Endothelial cell of umbilical vein (primary cell): ENCODE data around the gene SHC4. TPM values are rescaled to one million over a fixed set of nuclear protein-coding genes. Genes with fewer than 3 reads are reported as not detected.

Experiments
- BruUV-seq: library from RNA; stranded (reverse); fragments of 400-500 nt; replicated peaks from 2 replicates; lab custom pipeline; 2021; lab: Mats Ljungman, UMichigan
- CTCF ChIA-PET: fragments of 300-600, 350-600 bp; sonication (Branson Sonifier 250); formaldehyde crosslinking; loops from one replicate; lab custom pipeline; 2021; ENCODE audit warnings: antibody characterized with exemption, inconsistent platforms; lab: Charles Lee
- POLR2A ChIA-PET: fragments of 300-600, 350-600 bp; sonication (Branson Sonifier 250); formaldehyde crosslinking; loops from one replicate; lab custom pipeline; 2021; ENCODE audit warnings: antibody characterized with exemption, inconsistent platforms; lab: Charles Lee
- DNase-seq: peaks from one replicate; pipeline ENCODE4 v3.0.0-alpha.2; 2011; ENCODE audit warnings: low read depth, low spot score
- FAIRE-seq: peaks from 2 replicates; lab custom pipeline; 2011; peaks lifted over from hg19 to GRCh38; lab: Jason Lieb, UNC
- H2AFZ ChIP-seq: 2 replicates; pipeline ENCODE4 v1.6.0; 2012; ENCODE audit warnings: low read depth, low read length, control low read depth, inconsistent platforms
- H3K27ac ChIP-seq: 2 replicates; pipeline ENCODE4 v1.5.1; 2011; ENCODE audit warnings: low read depth, mild to moderate bottlenecking, control low read depth, low read length, moderate library complexity; ENCODE audit not compliant: insufficient read depth
- H3K27me3 ChIP-seq, 2 experiments: 2 replicates each; pipeline versions ENCODE4 v1.6.0 to v1.6.1; 2011; ENCODE audit warnings: low read length in 2 of 2, mixed read lengths in 1 of 2; ENCODE audit not compliant: control insufficient read depth in 2 of 2, insufficient read depth in 2 of 2
- H3K36me3 ChIP-seq, 2 experiments: 2 replicates in 1 of 2; 3 replicates in 1 of 2; pipeline ENCODE4 v1.5.1; 2011; ENCODE audit warnings: low read length in 2 of 2, mild to moderate bottlenecking in 1 of 2, moderate library complexity in 1 of 2; ENCODE audit not compliant: control insufficient read depth in 2 of 2, insufficient read depth in 2 of 2; ENCODE audit errors: extremely low read depth in 1 of 2
- H3K4me1 ChIP-seq: 3 replicates; pipeline ENCODE4 v1.5.1; 2011; ENCODE audit warnings: mild to moderate bottlenecking, low read length; ENCODE audit not compliant: control insufficient read depth, insufficient read depth; ENCODE audit errors: extremely low read depth
- H3K4me2 ChIP-seq: 2 replicates; pipeline ENCODE4 v1.6.1; 2011; ENCODE audit warnings: low read length, control low read depth, mixed read lengths; ENCODE audit not compliant: insufficient read depth
- H3K4me3 ChIP-seq, 3 experiments: fragments of 200-600 bp in 1 of 3; sonication (generic), shearing (Covaris generic) in 1 of 3; replicated peaks in 1 of 3; 2 replicates each; pipeline ENCODE4 v1.5.1; 2011 to 2016; ENCODE audit warnings: control low read depth in 3 of 3, low read length in 3 of 3, mild to moderate bottlenecking in 2 of 3, inconsistent platforms in 1 of 3, low read depth in 1 of 3, moderate library complexity in 1 of 3; ENCODE audit not compliant: insufficient read depth in 1 of 3
- H3K79me2 ChIP-seq: 2 replicates; pipeline ENCODE4 v1.6.0; 2012; ENCODE audit warnings: low read length, inconsistent platforms; ENCODE audit not compliant: control insufficient read depth, insufficient read depth
- H3K9ac ChIP-seq: replicated peaks from 2 replicates; pipeline ENCODE3; 2011; ENCODE audit warnings: low read length, control low read depth; ENCODE audit not compliant: insufficient read depth; ENCODE audit errors: extremely low read depth
- H3K9me1 ChIP-seq: replicated peaks from 3 replicates; pipeline ENCODE4 v1.6.0; 2011; ENCODE audit warnings: mild to moderate bottlenecking, low read length; ENCODE audit not compliant: control insufficient read depth, insufficient read depth; ENCODE audit errors: extremely low read depth
- H3K9me3 ChIP-seq: replicated peaks from 2 replicates; pipeline ENCODE4 v1.5.1; 2012; ENCODE audit warnings: low read length, inconsistent platforms; ENCODE audit not compliant: control insufficient read depth, insufficient read depth
- H4K20me1 ChIP-seq: replicated peaks from 2 replicates; pipeline ENCODE3; 2011; ENCODE audit warnings: mild to moderate bottlenecking, low read length; ENCODE audit not compliant: control insufficient read depth, insufficient read depth; ENCODE audit errors: extremely low read depth
- EZH2 ChIP-seq: IDR thresholded peaks from 2 replicates; pipeline ENCODE4 v1.6.1; 2012; ENCODE audit warnings: borderline replicate concordance, low read depth, mild to moderate bottlenecking, moderate library complexity, low read length, inconsistent platforms; ENCODE audit not compliant: severe bottlenecking
- FOS ChIP-seq: IDR thresholded peaks from 2 replicates; pipeline ENCODE4 v1.6.1; 2011; ENCODE audit warnings: mild to moderate bottlenecking, low read length, moderate library complexity, borderline replicate concordance; ENCODE audit not compliant: insufficient read depth
- GATA2 ChIP-seq: IDR thresholded peaks from 2 replicates; pipeline ENCODE4 v1.7.0; 2011; ENCODE audit warnings: low read depth, mild to moderate bottlenecking, moderate library complexity, mixed read lengths, low read length; ENCODE audit not compliant: insufficient read length, insufficient read depth
- JUN ChIP-seq: IDR thresholded peaks from 2 replicates; pipeline ENCODE4 v1.6.1; 2011; ENCODE audit warnings: borderline replicate concordance, low read depth; ENCODE audit not compliant: insufficient read length, insufficient read depth
- MYC ChIP-seq: IDR thresholded peaks from one replicate; pipeline ENCODE4 v1.6.1; 2011; ENCODE audit warnings: mild to moderate bottlenecking, low read depth, low read length
- POLR2A ChIP-seq: IDR thresholded peaks from 2 replicates; pipeline ENCODE4 v1.6.1; 2012; ENCODE audit warnings: low read depth, mild to moderate bottlenecking, control low read depth, low read length
- POLR2AphosphoS5 ChIP-seq: IDR thresholded peaks from 2 replicates; pipeline ENCODE4 v1.6.1; 2012; ENCODE audit warnings: low read depth, mild to moderate bottlenecking, control low read depth, low read length, moderate library complexity; ENCODE audit not compliant: insufficient read depth
- dilution Hi-C: fragments of 300-500 bp; cut with MboI; formaldehyde crosslinking; loops from one replicate; pipeline ENCODE4 v1.15.0; 2019; ENCODE audit warnings: low sequenced_read_pairs; ENCODE audit not compliant: extremely low pct_ligation_motif_present
- intact Hi-C: fragments of 100-400 bp; cut with micrococcal nuclease; formaldehyde crosslinking; loops from one replicate; pipeline ENCODE4 v1.10.0; 2022
- polyA plus RNA-seq, 4 experiments: library from polyadenylated mRNA; depleted of rRNA in 3 of 4; stranded (reverse) in 3 of 4; unstranded in 1 of 4; fragments of >200 nt; gene quantifications; 2 replicates each; pipeline versions ENCODE4 v1.2.1 to v1.2.3, GENCODE V29; 2011 to 2012; ENCODE audit warnings: missing spikeins in 1 of 4
- total RNA-seq: library from RNA; stranded (reverse); gene quantifications from 2 replicates; pipeline ENCODE4 v1.2.3, GENCODE V29; 2021
- TF ChIP-seq, protein P1 (sequence below): IDR thresholded peaks from 2 replicates; pipeline ENCODE4 v1.6.1; 2011; ENCODE audit not compliant: insufficient read depth, insufficient read length
- TF ChIP-seq, protein P2 (sequence below), 2 donors: IDR thresholded peaks; 1 replicate in 1 of 2; 2 replicates in 1 of 2; pipeline ENCODE4 v1.5.1; 2011; ENCODE audit warnings: low read length in 2 of 2, mild to moderate bottlenecking in 2 of 2, moderate library complexity in 2 of 2, control low read depth in 1 of 2, inconsistent platforms in 1 of 2, low read depth in 1 of 2; ENCODE audit not compliant: insufficient read depth in 1 of 2; ENCODE audit errors: extremely low read depth in 1 of 2

Gene SHC4
- total and polyA plus RNA-seq, 2 donors (not counting 3 experiments of a cell fraction or from before 2014, with no cell fraction given): 0.20 TPM; not detected in 1

DNA sequence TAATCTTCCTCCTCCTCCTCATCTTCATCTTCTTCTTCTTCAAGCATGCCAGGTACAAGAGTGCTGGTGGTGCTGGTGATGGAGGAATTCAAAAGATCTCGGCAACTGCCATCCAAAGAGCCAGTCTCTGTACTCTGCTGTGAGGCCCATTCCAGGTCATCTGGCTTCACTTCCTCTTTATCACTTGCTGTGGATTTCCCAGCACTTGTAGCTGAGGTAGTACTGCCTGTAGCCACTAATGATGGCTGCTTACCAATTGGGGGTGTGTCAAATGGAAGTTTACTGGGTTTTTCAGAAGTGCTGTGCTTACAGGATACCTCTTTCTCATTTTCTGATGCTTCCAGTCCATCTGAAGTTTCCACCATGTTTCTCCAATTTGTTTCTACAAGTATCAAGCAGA, 28.8 kb upstream of the SHC4 start:
- intact Hi-C loops (no loop called here), dilution Hi-C loops (no loop called here)
- Histone ChIP-seq H3K27ac (no peak overlapping the region), H3K4me3 (no peak overlapping the region), H3K9ac (no peak overlapping the region), H3K4me2 (no peak overlapping the region), H3K9me3 (no peaks in the 10 kb centered on the region), H3K9me1 (no peaks in the 10 kb centered on the region), H3K79me2 (no peaks in the 10 kb centered on the region), H3K4me1 (no peaks in the 10 kb centered on the region), H2AFZ (no peak overlapping the region), H3K36me3 (peaks cover 13 to 17% of the 10 kb centered on the region in 2 experiments), H3K27me3 (no peaks in the 10 kb centered on the region), H4K20me1 (peaks cover 3% of the 10 kb centered on the region)
- CTCF ChIA-PET: interaction anchor here (2.4 kb wide), 2 partner anchors 17 to 131 kb away, joined by 6 to 8 read pairs; no protein-coding TSS in a partner anchor
- POLR2A ChIA-PET: no interaction called here
- no peak for FAIRE-seq
- no peak for DNase-seq
- BruUV-seq: no TSS peak
- TF ChIP-seq, protein P1, sequence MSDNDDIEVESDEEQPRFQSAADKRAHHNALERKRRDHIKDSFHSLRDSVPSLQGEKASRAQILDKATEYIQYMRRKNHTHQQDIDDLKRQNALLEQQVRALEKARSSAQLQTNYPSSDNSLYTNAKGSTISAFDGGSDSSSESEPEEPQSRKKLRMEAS: no peak

DNA sequence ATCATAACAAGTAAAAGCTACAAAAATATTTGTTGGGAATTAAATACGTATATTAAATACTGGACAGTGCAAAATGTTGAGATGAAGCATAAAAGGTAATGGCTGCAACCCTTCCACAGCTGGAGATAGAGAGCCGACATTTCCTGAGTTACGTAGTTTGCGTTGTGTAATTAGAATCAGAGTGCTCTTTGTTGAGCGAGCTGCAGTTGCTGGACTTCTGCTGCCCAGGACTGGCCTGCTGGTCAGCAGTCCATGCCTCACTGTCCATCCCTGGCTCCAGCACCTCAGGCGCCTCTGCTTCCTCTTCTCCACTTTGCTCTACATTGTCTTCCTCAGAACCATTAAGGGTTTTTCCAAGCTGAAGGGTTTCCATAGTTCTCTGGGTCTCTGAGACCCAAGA, 28.4 kb upstream of the SHC4 start:
- DNase-seq (no peak), FAIRE-seq (no peak)
- Histone ChIP-seq H3K79me2 (no peaks in the 10 kb centered on the region), H4K20me1 (peaks cover 3% of the 10 kb centered on the region), H3K27ac (no peak overlapping the region), H3K9ac (no peak overlapping the region), H3K36me3 (peaks cover 13 to 14% of the 10 kb centered on the region in 2 experiments), H3K4me2 (no peak overlapping the region), H2AFZ (no peak overlapping the region), H3K27me3 (no peaks in the 10 kb centered on the region), H3K9me3 (no peaks in the 10 kb centered on the region), H3K4me3 (no peak overlapping the region), H3K4me1 (no peaks in the 10 kb centered on the region), H3K9me1 (no peaks in the 10 kb centered on the region)
- BruUV-seq: TSS peak; percentile 22
- dilution Hi-C loops (no loop called here), intact Hi-C loops (no loop called here)
- TF ChIP-seq, protein P1: no peak
- TF ChIP-seq MYC (no peak), POLR2AphosphoS5 (no peak), GATA2 (no peak), FOS (no peak), JUN (no peak), POLR2A (no peak), EZH2 (no peak)
- TF ChIP-seq, protein P2, sequence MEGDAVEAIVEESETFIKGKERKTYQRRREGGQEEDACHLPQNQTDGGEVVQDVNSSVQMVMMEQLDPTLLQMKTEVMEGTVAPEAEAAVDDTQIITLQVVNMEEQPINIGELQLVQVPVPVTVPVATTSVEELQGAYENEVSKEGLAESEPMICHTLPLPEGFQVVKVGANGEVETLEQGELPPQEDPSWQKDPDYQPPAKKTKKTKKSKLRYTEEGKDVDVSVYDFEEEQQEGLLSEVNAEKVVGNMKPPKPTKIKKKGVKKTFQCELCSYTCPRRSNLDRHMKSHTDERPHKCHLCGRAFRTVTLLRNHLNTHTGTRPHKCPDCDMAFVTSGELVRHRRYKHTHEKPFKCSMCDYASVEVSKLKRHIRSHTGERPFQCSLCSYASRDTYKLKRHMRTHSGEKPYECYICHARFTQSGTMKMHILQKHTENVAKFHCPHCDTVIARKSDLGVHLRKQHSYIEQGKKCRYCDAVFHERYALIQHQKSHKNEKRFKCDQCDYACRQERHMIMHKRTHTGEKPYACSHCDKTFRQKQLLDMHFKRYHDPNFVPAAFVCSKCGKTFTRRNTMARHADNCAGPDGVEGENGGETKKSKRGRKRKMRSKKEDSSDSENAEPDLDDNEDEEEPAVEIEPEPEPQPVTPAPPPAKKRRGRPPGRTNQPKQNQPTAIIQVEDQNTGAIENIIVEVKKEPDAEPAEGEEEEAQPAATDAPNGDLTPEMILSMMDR (IDR thresholded peaks at IDR 0.05; ENCODE audit: extremely low read depth in 1 of 2, insufficient read depth in 1 of 2, low read depth in 1 of 2, low read length in 2 of 2): no peak
- ChIA-PET POLR2A (no interaction called here), CTCF (interaction anchor here (2.4 kb wide), 2 partner anchors 16 to 130 kb away, joined by 6 to 8 read pairs; no protein-coding TSS in a partner anchor)
